SHP77 (cell line): Measurements from ENCODE around the gene SCML1.
"Not testable (repeated sequence)": the region's sequence is repeated elsewhere in the genome, so short reads cannot be mapped to it uniquely, and the experiment has no call there.

Experiments
- DNase-seq, 2 experiments: peaks; one replicate each; lab custom pipeline; 2025; lab: John Stamatoyannopoulos, UW

Gene SCML1

GRCh38 chrX:17738737-17739535, 1.6 kb downstream of the SCML1 start:
- DNase-seq = no peak

GRCh38 chrX:17740137-17741122, 3.1 kb downstream of the SCML1 start:
- no peak for DNase-seq

- no peak for DNase-seq
Observed at GRCh38 chrX:17741123-17741511, 3.8 kb downstream of the SCML1 start.

- no peak for DNase-seq
Observed at GRCh38 chrX:17743913-17744312, 6.6 kb downstream of the SCML1 start.

- no peak for DNase-seq
Observed at GRCh38 chrX:17744896-17745523, 7.7 kb downstream of the SCML1 start.

GRCh38 chrX:17747692-17748091, 10.4 kb downstream of the SCML1 start:
- DNase-seq = no peak

GRCh38 chrX:17748684-17749083, 11.4 kb downstream of the SCML1 start:
- DNase-seq = no peak

GRCh38 chrX:17750436-17750835, 13.1 kb downstream of the SCML1 start:
- DNase-seq = no peak

GRCh38 chrX:17758382-17758781, 21.1 kb downstream of the SCML1 start:
- DNase-seq = no peak

GRCh38 chrX:17759990-17760389, 22.7 kb downstream of the SCML1 start:
- DNase-seq = no peak

- DNase-seq = no peak
Observed at GRCh38 chrX:17767734-17768133, 30.4 kb downstream of the SCML1 start.

GRCh38 chrX:17768997-17769396, 31.7 kb downstream of the SCML1 start:
- DNase-seq = no peak

- no peak for DNase-seq
Observed at GRCh38 chrX:17769701-17770269, 32.5 kb downstream of the SCML1 start.

GRCh38 chrX:17773221-17773876, 36.1 kb downstream of the SCML1 start:
- no peak for DNase-seq

GRCh38 chrX:17774053-17774452, 36.8 kb downstream of the SCML1 start:
- no peak for DNase-seq

GRCh38 chrX:17778997-17779396, 41.7 kb downstream of the SCML1 start:
- DNase-seq = no peak

- DNase-seq = no peak
Observed at GRCh38 chrX:17779434-17779833, 42.1 kb downstream of the SCML1 start.

GRCh38 chrX:17786554-17787347, 49.5 kb downstream of the SCML1 start:
- not testable (repeated sequence) for DNase-seq

GRCh38 chrX:17787557-17787956, 50.3 kb downstream of the SCML1 start:
- no peak for DNase-seq

GRCh38 chrX:17788439-17788838, 51.1 kb downstream of the SCML1 start:
- DNase-seq = no peak
